HepG2 (cell line): ENCODE results near the gene MEIS1. TPM values are rescaled to one million over a fixed set of nuclear protein-coding genes. Genes with fewer than 3 reads are reported as not detected.

Source experiments
- ARID2 ChIP-seq: sonication (generic); formaldehyde crosslinking; IDR thresholded peaks from 2 replicates; pipeline ENCODE4 v1.8.1; 2022; ENCODE audit warnings: mild to moderate bottlenecking, missing genetic modification reagents, borderline replicate concordance
- CBX5 ChIP-seq: sonication (generic); formaldehyde crosslinking; IDR thresholded peaks from 2 replicates; pipeline ENCODE4 v1.4.0; 2020; ENCODE audit warnings: missing genetic modification reagents, borderline replicate concordance
- CEBPG ChIP-seq: IDR thresholded peaks from 2 replicates; pipeline ENCODE4 v1.6.1; 2016
- DNMT3B ChIP-seq: conservative IDR thresholded peaks from 2 replicates; pipeline ENCODE4 v1.6.1; 2016; ENCODE audit warnings: missing biosample characterization, control low read depth
- FOXP1 ChIP-seq, 2 experiments: fragments of 450-650 bp in 1 of 2; IDR thresholded peaks; 2 replicates each; pipeline ENCODE4 v1.6.1; 2017 to 2018; ENCODE audit warnings: antibody characterized with exemption in 1 of 2
- GABPA ChIP-seq, 2 experiments: IDR thresholded peaks; 2 replicates each; pipeline ENCODE4 v1.6.1; 2011 to 2016; ENCODE audit warnings: low read depth in 2 of 2, low read length in 1 of 2, missing biosample characterization in 1 of 2, missing genetic modification characterization in 1 of 2
- KDM5A ChIP-seq: fragments of 200-600 bp; sonication (generic); IDR thresholded peaks from 2 replicates; pipeline ENCODE4 v1.7.0; 2018; ENCODE audit warnings: antibody characterized with exemption, mild to moderate bottlenecking, low read length, borderline replicate concordance
- POLR2A ChIP-seq, 2 experiments: IDR thresholded peaks; 2 replicates each; pipeline ENCODE4 v1.6.1; 2011; ENCODE audit warnings: low read depth in 2 of 2, low read length in 2 of 2, mild to moderate bottlenecking in 1 of 2, moderate library complexity in 1 of 2; ENCODE audit not compliant: insufficient read depth in 1 of 2
- RXRA ChIP-seq: sonication (generic); formaldehyde crosslinking; IDR thresholded peaks from 2 replicates; pipeline ENCODE4 v1.5.1; 2020; ENCODE audit warnings: missing genetic modification reagents
- SIN3A ChIP-seq: IDR thresholded peaks from 2 replicates; pipeline ENCODE4 v1.6.1; 2011; ENCODE audit warnings: low read depth, mild to moderate bottlenecking, control low read depth, low read length, borderline replicate concordance
- SSRP1 ChIP-seq: IDR thresholded peaks from 2 replicates; pipeline ENCODE4 v1.6.1; 2016; ENCODE audit warnings: control low read depth
- ZBTB38 ChIP-seq: sonication (generic); formaldehyde crosslinking; IDR thresholded peaks from 2 replicates; pipeline ENCODE4 v1.5.1; 2020; ENCODE audit warnings: mild to moderate bottlenecking, missing genetic modification reagents
- ZKSCAN1 ChIP-seq: fragments of 150-350 bp; IDR thresholded peaks from 2 replicates; pipeline ENCODE4 v1.6.1; 2014; ENCODE audit warnings: low read length
- ZNF136 ChIP-seq: sonication (generic); formaldehyde crosslinking; IDR thresholded peaks from 2 replicates; pipeline ENCODE4 v1.8.1; 2022; ENCODE audit warnings: low read depth, mild to moderate bottlenecking, moderate library complexity, missing genetic modification reagents
- ZNF253 ChIP-seq: sonication (generic); formaldehyde crosslinking; IDR thresholded peaks from 2 replicates; pipeline ENCODE4 v1.8.0; 2022; ENCODE audit warnings: mild to moderate bottlenecking, missing genetic modification reagents, borderline replicate concordance
- ZNF615 ChIP-seq: sonication (generic); formaldehyde crosslinking; IDR thresholded peaks from 2 replicates; pipeline ENCODE4 v1.5.0; 2020; ENCODE audit warnings: mild to moderate bottlenecking, missing genetic modification reagents, borderline replicate concordance
- polyA plus RNA-seq, 8 experiments: library from polyadenylated mRNA; depleted of rRNA in 3 of 8; stranded (reverse) in 7 of 8; unstranded in 1 of 8; fragments of >200 nt; fragmentation: Illumina TruSeq in 4 of 8; extraction: Trizol in 4 of 8; gene quantifications; 2 replicates each; pipeline versions ENCODE4 v1.2.1 to v1.2.3, GENCODE V29; 2011 to 2016; ENCODE audit warnings: low read depth in 4 of 8, missing spikeins in 1 of 8, mixed read lengths in 1 of 8; ENCODE audit not compliant: insufficient read depth in 1 of 8
- total RNA-seq, 5 experiments: library from RNA; depleted of rRNA; stranded (reverse); fragments of >200 nt; fragmentation: Illumina TruSeq; extraction: Trizol; gene quantifications; 2 replicates each; pipeline ENCODE4 v1.2.3, GENCODE V29; 2016; ENCODE audit warnings: low read depth in 1 of 5
- TF ChIP-seq, protein P1 (sequence below): sonication (generic); formaldehyde crosslinking; IDR thresholded peaks from 2 replicates; pipeline ENCODE4 v1.4.0; 2020; ENCODE audit warnings: mild to moderate bottlenecking, missing genetic modification reagents
- TF ChIP-seq, protein P2 (sequence below): sonication (generic); formaldehyde crosslinking; IDR thresholded peaks from 2 replicates; pipeline ENCODE4 v1.8.0; 2022; ENCODE audit warnings: mild to moderate bottlenecking, missing genetic modification reagents, moderate library complexity
- TF ChIP-seq, protein P3 (sequence below): sonication (generic); formaldehyde crosslinking; IDR thresholded peaks from 2 replicates; pipeline ENCODE4 v1.5.0; 2020; ENCODE audit warnings: mild to moderate bottlenecking, missing genetic modification reagents
- TF ChIP-seq, protein P4 (sequence below): sonication (generic); formaldehyde crosslinking; IDR thresholded peaks from 2 replicates; pipeline ENCODE4 v1.5.0; 2020; ENCODE audit warnings: missing genetic modification reagents

Gene MEIS1
- total and polyA plus RNA-seq, 2 of the 13 experiments (the other 11 are each of a cell fraction or from before 2014, with no cell fraction given): 3.8 to 6.0 TPM

DNA sequence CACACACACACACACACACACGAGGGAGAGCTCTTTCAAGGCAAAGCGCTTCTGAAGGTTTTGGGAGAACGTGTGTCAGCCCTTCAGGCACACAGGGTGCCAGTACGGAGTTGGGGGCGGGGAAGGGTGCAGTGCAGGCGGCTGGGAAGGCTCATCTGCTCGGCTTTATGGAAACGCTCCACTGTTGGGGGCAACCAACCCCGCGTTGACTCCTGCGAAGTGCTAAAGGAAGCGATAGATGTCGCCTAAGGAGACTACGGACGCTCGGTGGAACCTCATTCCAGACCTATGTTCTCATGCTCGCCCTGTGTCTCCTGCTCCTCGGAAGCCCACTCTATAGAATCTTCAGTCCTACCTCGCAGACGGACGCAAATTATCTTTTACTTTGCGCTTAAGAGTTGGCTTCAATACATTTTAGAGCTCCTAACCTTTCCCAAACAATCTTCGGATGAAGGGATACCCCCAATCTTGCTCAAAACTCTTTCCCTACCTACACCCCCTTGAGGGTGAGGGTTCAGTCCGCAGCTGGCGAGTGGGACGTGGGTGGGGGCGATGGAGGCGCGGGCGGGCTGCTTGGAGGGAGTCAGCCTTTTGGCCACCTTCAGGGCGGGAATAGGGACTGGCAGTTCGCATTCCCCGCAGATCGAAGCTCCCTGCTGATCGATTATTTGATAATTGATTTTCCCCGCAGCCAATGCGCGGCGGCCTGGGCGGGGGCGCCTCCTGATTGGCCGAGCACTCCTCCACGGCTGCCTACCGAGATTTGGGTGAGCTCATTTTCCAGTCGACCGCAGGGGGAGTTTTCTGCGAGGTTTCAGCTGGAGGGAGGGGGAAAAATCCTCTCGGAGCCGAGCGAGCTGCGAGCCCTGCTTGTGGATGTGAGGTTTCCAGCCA lies 1.9 kb upstream of the MEIS1 start (continued):
- TF ChIP-seq, protein P1, sequence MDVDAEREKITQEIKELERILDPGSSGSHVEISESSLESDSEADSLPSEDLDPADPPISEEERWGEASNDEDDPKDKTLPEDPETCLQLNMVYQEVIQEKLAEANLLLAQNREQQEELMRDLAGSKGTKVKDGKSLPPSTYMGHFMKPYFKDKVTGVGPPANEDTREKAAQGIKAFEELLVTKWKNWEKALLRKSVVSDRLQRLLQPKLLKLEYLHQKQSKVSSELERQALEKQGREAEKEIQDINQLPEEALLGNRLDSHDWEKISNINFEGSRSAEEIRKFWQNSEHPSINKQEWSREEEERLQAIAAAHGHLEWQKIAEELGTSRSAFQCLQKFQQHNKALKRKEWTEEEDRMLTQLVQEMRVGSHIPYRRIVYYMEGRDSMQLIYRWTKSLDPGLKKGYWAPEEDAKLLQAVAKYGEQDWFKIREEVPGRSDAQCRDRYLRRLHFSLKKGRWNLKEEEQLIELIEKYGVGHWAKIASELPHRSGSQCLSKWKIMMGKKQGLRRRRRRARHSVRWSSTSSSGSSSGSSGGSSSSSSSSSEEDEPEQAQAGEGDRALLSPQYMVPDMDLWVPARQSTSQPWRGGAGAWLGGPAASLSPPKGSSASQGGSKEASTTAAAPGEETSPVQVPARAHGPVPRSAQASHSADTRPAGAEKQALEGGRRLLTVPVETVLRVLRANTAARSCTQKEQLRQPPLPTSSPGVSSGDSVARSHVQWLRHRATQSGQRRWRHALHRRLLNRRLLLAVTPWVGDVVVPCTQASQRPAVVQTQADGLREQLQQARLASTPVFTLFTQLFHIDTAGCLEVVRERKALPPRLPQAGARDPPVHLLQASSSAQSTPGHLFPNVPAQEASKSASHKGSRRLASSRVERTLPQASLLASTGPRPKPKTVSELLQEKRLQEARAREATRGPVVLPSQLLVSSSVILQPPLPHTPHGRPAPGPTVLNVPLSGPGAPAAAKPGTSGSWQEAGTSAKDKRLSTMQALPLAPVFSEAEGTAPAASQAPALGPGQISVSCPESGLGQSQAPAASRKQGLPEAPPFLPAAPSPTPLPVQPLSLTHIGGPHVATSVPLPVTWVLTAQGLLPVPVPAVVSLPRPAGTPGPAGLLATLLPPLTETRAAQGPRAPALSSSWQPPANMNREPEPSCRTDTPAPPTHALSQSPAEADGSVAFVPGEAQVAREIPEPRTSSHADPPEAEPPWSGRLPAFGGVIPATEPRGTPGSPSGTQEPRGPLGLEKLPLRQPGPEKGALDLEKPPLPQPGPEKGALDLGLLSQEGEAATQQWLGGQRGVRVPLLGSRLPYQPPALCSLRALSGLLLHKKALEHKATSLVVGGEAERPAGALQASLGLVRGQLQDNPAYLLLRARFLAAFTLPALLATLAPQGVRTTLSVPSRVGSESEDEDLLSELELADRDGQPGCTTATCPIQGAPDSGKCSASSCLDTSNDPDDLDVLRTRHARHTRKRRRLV: peak; percentile 31; the same call in 1 of the 2 replicates
- peak; percentile 29; the same call in 1 of the 2 replicates for TF ChIP-seq CBX5 (CRISPR knock-in tag)
- TF ChIP-seq CEBPG: peak; percentile 30; the same call in 1 of the 2 replicates
- TF ChIP-seq ARID2: peak; percentile 64; the same call in 1 of the 2 replicates
- TF ChIP-seq, protein P2, sequence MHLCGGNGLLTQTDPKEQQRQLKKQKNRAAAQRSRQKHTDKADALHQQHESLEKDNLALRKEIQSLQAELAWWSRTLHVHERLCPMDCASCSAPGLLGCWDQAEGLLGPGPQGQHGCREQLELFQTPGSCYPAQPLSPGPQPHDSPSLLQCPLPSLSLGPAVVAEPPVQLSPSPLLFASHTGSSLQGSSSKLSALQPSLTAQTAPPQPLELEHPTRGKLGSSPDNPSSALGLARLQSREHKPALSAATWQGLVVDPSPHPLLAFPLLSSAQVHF (CRISPR knock-in tag): 0 out of 2 replicates have a peak, but pooled peaks have one; percentile 33
- TF ChIP-seq, protein P3, sequence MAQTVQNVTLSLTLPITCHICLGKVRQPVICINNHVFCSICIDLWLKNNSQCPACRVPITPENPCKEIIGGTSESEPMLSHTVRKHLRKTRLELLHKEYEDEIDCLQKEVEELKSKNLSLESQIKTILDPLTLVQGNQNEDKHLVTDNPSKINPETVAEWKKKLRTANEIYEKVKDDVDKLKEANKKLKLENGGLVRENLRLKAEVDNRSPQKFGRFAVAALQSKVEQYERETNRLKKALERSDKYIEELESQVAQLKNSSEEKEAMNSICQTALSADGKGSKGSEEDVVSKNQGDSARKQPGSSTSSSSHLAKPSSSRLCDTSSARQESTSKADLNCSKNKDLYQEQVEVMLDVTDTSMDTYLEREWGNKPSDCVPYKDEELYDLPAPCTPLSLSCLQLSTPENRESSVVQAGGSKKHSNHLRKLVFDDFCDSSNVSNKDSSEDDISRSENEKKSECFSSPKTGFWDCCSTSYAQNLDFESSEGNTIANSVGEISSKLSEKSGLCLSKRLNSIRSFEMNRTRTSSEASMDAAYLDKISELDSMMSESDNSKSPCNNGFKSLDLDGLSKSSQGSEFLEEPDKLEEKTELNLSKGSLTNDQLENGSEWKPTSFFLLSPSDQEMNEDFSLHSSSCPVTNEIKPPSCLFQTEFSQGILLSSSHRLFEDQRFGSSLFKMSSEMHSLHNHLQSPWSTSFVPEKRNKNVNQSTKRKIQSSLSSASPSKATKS (CRISPR knock-in tag): 0 out of 2 replicates have a peak, but pooled peaks have one; percentile 46
- no peak for TF ChIP-seq ZBTB38 (CRISPR knock-in tag)
- no peak for TF ChIP-seq KDM5A
- no peak for TF ChIP-seq GABPA (IDR thresholded peaks at IDR 0.05; ENCODE audit: low read depth, low read length)
- peak; percentile 33; the same call in 1 of the 2 replicates for TF ChIP-seq GABPA (CRISPR knock-in tag; IDR thresholded peaks at IDR 0.05; ENCODE audit: low read depth)
- TF ChIP-seq FOXP1 (IDR thresholded peaks at IDR 0.05): no peak
- peak; percentile 16; the same call in 1 of the 2 replicates for TF ChIP-seq FOXP1 (CRISPR knock-in tag; IDR thresholded peaks at IDR 0.05)
- 0 out of 2 replicates have a peak, but pooled peaks have one; percentile 66 for TF ChIP-seq SIN3A
- no peak for TF ChIP-seq ZKSCAN1
- TF ChIP-seq DNMT3B (CRISPR knock-in tag): 0 out of 2 replicates have a peak, but pooled peaks have one; percentile 43
- TF ChIP-seq ZNF615: 0 out of 2 replicates have a peak, but pooled peaks have one; percentile 77
- peak; percentile 84; the same call in 1 of the 2 replicates for TF ChIP-seq ZNF136 (CRISPR knock-in tag)
- TF ChIP-seq ZNF253 (CRISPR knock-in tag): no peak
- no peak for TF ChIP-seq POLR2A (IDR thresholded peaks at IDR 0.05; ENCODE audit: insufficient read depth in 1 of 2, low read depth in 2 of 2, low read length in 2 of 2)
- TF ChIP-seq SSRP1 (CRISPR knock-in tag): peak; percentile 29; the same call in 1 of the 2 replicates
- TF ChIP-seq, protein P4, sequence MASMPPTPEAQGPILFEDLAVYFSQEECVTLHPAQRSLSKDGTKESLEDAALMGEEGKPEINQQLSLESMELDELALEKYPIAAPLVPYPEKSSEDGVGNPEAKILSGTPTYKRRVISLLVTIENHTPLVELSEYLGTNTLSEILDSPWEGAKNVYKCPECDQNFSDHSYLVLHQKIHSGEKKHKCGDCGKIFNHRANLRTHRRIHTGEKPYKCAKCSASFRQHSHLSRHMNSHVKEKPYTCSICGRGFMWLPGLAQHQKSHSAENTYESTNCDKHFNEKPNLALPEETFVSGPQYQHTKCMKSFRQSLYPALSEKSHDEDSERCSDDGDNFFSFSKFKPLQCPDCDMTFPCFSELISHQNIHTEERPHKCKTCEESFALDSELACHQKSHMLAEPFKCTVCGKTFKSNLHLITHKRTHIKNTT: no peak
- TF ChIP-seq RXRA (CRISPR knock-in tag): peak; percentile 30; the same call in 1 of the 2 replicates
